HCT116 (cell line): Measurements from ENCODE around the gene TGDS. TPM values are rescaled to one million over a fixed set of nuclear protein-coding genes. Genes with fewer than 3 reads are reported as not detected.

Source experiments
- ATAC-seq: fragments of 200-7000 bp; cut with Tn5 transposase; 2 replicates; pipeline ENCODE4 v1.9.1; 2020; ENCODE audit warnings: mild to moderate bottlenecking, moderate library complexity
- BruUV-seq: library from RNA; stranded (reverse); fragments of 400-500 nt; replicated peaks from 2 replicates; lab custom pipeline; 2021; lab: Mats Ljungman, UMichigan
- CTCF ChIA-PET: fragments of 300-600 bp; sonication (Branson Sonifier 250); formaldehyde crosslinking; loops from one replicate; lab custom pipeline; 2021; ENCODE audit warnings: antibody characterized with exemption; lab: Charles Lee
- POLR2A ChIA-PET: fragments of 300-600, 350-600 bp; sonication (Branson Sonifier 250); formaldehyde crosslinking; loops from one replicate; lab custom pipeline; 2021; ENCODE audit warnings: antibody characterized with exemption; lab: Charles Lee
- RAD21 ChIA-PET, 2 experiments: fragments of 300-600 bp; sonication (Branson Sonifier 250); formaldehyde crosslinking; loops; one replicate each; lab custom pipeline; 2023; ENCODE audit warnings: low total read pairs in 2 of 2; ENCODE audit not compliant: uncharacterized antibody in 2 of 2, unreplicated experiment in 2 of 2, low non-redundant PET in 1 of 2; lab: Charles Lee
- DNase-seq: peaks from one replicate; pipeline ENCODE4 v3.0.0-alpha.2; 2010; ENCODE audit warnings: low read depth, low spot score
- H2AFZ ChIP-seq: fragments of 200-600 bp; shearing (Covaris generic), sonication (generic); 2 replicates; pipeline ENCODE4 v1.6.1; 2017; ENCODE audit warnings: low read depth, mixed run types, mixed read lengths, antibody characterized with exemption, low read length; ENCODE audit not compliant: poor library complexity, severe bottlenecking
- H3K27ac ChIP-seq: 2 replicates; pipeline ENCODE4 v1.5.1; 2012; ENCODE audit warnings: low read depth, low read length
- H3K27me3 ChIP-seq: fragments of 200-600 bp; sonication (generic); 2 replicates; pipeline ENCODE4 v1.6.1; 2016; ENCODE audit warnings: mixed run types, low read length, mixed read lengths; ENCODE audit not compliant: insufficient read depth
- H3K36me3 ChIP-seq, 2 experiments: fragments of 200-500 bp in 1 of 2; fragments of 200-600 bp in 1 of 2; sonication (Bioruptor generic) in 1 of 2; sonication (generic) in 1 of 2; 2 replicates each; pipeline versions ENCODE4 v1.5.1 to v1.6.1; 2014 to 2016; ENCODE audit warnings: low read length in 2 of 2, inconsistent platforms in 1 of 2, mixed read lengths in 1 of 2, mixed run types in 1 of 2; ENCODE audit not compliant: insufficient read depth in 2 of 2, control insufficient read depth in 1 of 2
- H3K4me1 ChIP-seq, 2 experiments: fragments of 200-600 bp in 1 of 2; sonication (generic) in 1 of 2; 2 replicates each; pipeline versions ENCODE4 v1.5.1 to v1.6.1; 2012 to 2017; ENCODE audit warnings: low read length in 2 of 2, inconsistent platforms in 1 of 2, mild to moderate bottlenecking in 1 of 2, mixed read lengths in 1 of 2, mixed run types in 1 of 2, moderate library complexity in 1 of 2; ENCODE audit not compliant: insufficient read depth in 2 of 2, control insufficient read depth in 1 of 2
- H3K4me2 ChIP-seq: fragments of 200-600 bp; sonication (generic); 2 replicates; pipeline ENCODE4 v1.6.1; 2017; ENCODE audit warnings: mixed run types, low read length, mixed read lengths
- H3K4me3 ChIP-seq, 2 experiments: fragments of 200-600 bp in 1 of 2; sonication (generic) in 1 of 2; replicated peaks in 1 of 2; 2 replicates each; pipeline ENCODE4 v1.5.1; 2011 to 2016; ENCODE audit warnings: low read length in 2 of 2, control low read depth in 1 of 2, low read depth in 1 of 2, mild to moderate bottlenecking in 1 of 2, mixed read lengths in 1 of 2, mixed run types in 1 of 2
- H3K79me2 ChIP-seq: fragments of 200-600 bp; sonication (generic); 2 replicates; pipeline ENCODE4 v1.6.1; 2017; ENCODE audit warnings: mild to moderate bottlenecking, mixed run types, low read length, moderate library complexity, mixed read lengths; ENCODE audit not compliant: insufficient read depth
- H3K9ac ChIP-seq: fragments of 200-600 bp; sonication (generic); 2 replicates; pipeline ENCODE4 v1.6.1; 2016; ENCODE audit warnings: low read length, mixed read lengths
- H3K9me2 ChIP-seq: fragments of 200-600 bp; sonication (generic), shearing (Covaris generic); 2 replicates; pipeline ENCODE4 v1.6.1; 2017; ENCODE audit warnings: mixed run types, mild to moderate bottlenecking, moderate library complexity; ENCODE audit not compliant: insufficient read depth
- H3K9me3 ChIP-seq, 2 experiments: fragments of 200-500 bp in 1 of 2; fragments of 200-600 bp in 1 of 2; sonication (Bioruptor generic) in 1 of 2; sonication (generic) in 1 of 2; 2 replicates each; pipeline ENCODE4 v1.6.1; 2014 to 2017; ENCODE audit warnings: low read length in 2 of 2, mixed read lengths in 2 of 2, inconsistent platforms in 1 of 2, low read depth in 1 of 2, mild to moderate bottlenecking in 1 of 2, mixed run types in 1 of 2, moderate library complexity in 1 of 2; ENCODE audit not compliant: control insufficient read depth in 1 of 2, insufficient read depth in 1 of 2
- H4K20me1 ChIP-seq: fragments of 200-600 bp; sonication (generic), shearing (Covaris generic); 2 replicates; pipeline ENCODE4 v1.6.1; 2017; ENCODE audit warnings: mixed run types, mild to moderate bottlenecking, moderate library complexity; ENCODE audit not compliant: insufficient read depth
- CBX3 ChIP-seq: IDR thresholded peaks from 2 replicates; pipeline ENCODE4 v1.6.1; 2012; ENCODE audit warnings: low read depth
- CEBPB ChIP-seq: IDR thresholded peaks from 2 replicates; pipeline ENCODE4 v1.6.1; 2012; ENCODE audit warnings: low read depth
- EZH2 ChIP-seq: fragments of 200-600 bp; sonication (generic); IDR thresholded peaks from 2 replicates; pipeline ENCODE4 v1.6.1; 2017; ENCODE audit warnings: antibody characterized with exemption, mixed run types
- EZH2phosphoT487 ChIP-seq: fragments of 200-600 bp; IDR thresholded peaks from 2 replicates; pipeline ENCODE4 v1.6.1; 2018; ENCODE audit warnings: antibody characterized with exemption, borderline replicate concordance
- POLR2A ChIP-seq: IDR thresholded peaks from 2 replicates; pipeline ENCODE4 v1.7.0; 2011; ENCODE audit warnings: borderline replicate concordance; ENCODE audit not compliant: insufficient read depth, insufficient read length; ENCODE audit errors: extremely low read depth
- RAD21 ChIP-seq: IDR thresholded peaks from 2 replicates; pipeline ENCODE4 v1.6.1; 2012; ENCODE audit warnings: low read depth, mild to moderate bottlenecking
- SIN3A ChIP-seq: IDR thresholded peaks from 2 replicates; pipeline ENCODE4 v1.6.1; 2012; ENCODE audit warnings: low read depth
- TCF7L2 ChIP-seq: IDR thresholded peaks from 2 replicates; pipeline ENCODE4 v1.7.0; 2011; ENCODE audit warnings: borderline replicate concordance, inconsistent platforms; ENCODE audit not compliant: insufficient read depth, insufficient read length; ENCODE audit errors: extremely low read depth
- YY1 ChIP-seq: IDR thresholded peaks from 2 replicates; pipeline ENCODE4 v1.6.1; 2011; ENCODE audit warnings: low read length, low read depth, moderate library complexity, mild to moderate bottlenecking; ENCODE audit not compliant: insufficient replicate concordance; ENCODE audit errors: extremely low read depth
- ZFX ChIP-seq: fragments of 450-650 bp; IDR thresholded peaks from 2 replicates; pipeline ENCODE4 v1.6.1; 2017
- ZNF274 ChIP-seq: fragments of 200-500 bp; sonication (Bioruptor generic); IDR thresholded peaks from 2 replicates; pipeline ENCODE4 v1.6.1; 2014; ENCODE audit warnings: mild to moderate bottlenecking, low read depth, low read length, inconsistent platforms
- intact Hi-C: fragments of 100-400 bp; cut with micrococcal nuclease; formaldehyde crosslinking; loops from 2 replicates; pipeline ENCODE4 v1.10.0; 2022
- total RNA-seq: library from RNA; stranded (reverse); gene quantifications from one replicate; pipeline ENCODE4 v1.2.1, GENCODE V29; 2021; ENCODE audit not compliant: unreplicated experiment
- TF ChIP-seq, protein P1 (sequence below): IDR thresholded peaks from 2 replicates; pipeline ENCODE4 v1.6.1; 2012
- TF ChIP-seq, protein P2 (sequence below): IDR thresholded peaks from 2 replicates; pipeline ENCODE4 v1.6.1; 2012

Gene TGDS
- total RNA-seq, 1 experiment from 2014 or later: 16.9 TPM

DNA sequence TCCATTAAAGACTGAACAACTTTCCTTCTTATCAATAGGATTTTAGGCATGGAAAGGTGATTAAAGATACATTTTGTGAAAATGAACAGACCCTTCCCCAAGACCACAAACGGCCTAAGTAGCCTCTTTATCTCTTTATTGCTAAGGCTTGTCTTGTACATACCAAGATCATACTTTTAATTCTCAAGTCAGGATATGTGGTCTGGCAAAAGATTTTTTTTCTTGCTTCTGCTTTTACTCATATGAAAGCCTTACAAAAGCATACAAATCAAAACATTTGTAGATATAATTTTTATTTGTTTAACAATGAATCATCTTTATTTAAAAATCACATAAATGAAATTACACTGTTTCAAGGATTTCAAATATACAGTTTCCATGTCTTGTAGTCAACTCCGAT lies 35.8 kb downstream of the TGDS start:
- Histone ChIP-seq H3K79me2 (no peaks in the 10 kb centered on the region), H2AFZ (no peak overlapping the region), H3K27ac (no peak overlapping the region), H4K20me1 (no peaks in the 10 kb centered on the region), H3K9me2 (no peaks in the 10 kb centered on the region), H3K36me3 (no peaks in the 10 kb centered on the region), H3K27me3 (no peaks in the 10 kb centered on the region), H3K9ac (no peak overlapping the region), H3K9me3 (no peaks in the 10 kb centered on the region), H3K4me2 (no peak overlapping the region), H3K4me1 (no peaks in the 10 kb centered on the region), H3K4me3 (no peak overlapping the region)
- no peak for DNase-seq
- RAD21 ChIA-PET: no interaction called here
- TF ChIP-seq, protein P1, sequence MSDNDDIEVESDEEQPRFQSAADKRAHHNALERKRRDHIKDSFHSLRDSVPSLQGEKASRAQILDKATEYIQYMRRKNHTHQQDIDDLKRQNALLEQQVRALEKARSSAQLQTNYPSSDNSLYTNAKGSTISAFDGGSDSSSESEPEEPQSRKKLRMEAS: no peak
- TF ChIP-seq POLR2A: no peak
- no peak for TF ChIP-seq EZH2
- TF ChIP-seq, protein P2, sequence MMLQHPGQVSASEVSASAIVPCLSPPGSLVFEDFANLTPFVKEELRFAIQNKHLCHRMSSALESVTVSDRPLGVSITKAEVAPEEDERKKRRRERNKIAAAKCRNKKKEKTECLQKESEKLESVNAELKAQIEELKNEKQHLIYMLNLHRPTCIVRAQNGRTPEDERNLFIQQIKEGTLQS: no peak
- TF ChIP-seq ZFX: no peak
- no peak for TF ChIP-seq EZH2phosphoT487
- no peak for TF ChIP-seq CBX3
- TF ChIP-seq RAD21: no peak
- no peak for TF ChIP-seq TCF7L2
- no peak for TF ChIP-seq YY1
- TF ChIP-seq ZNF274: no peak
- no peak for ATAC-seq
- BruUV-seq: no TSS peak
- POLR2A ChIA-PET: no interaction called here
- CTCF ChIA-PET: no interaction called here
- intact Hi-C loops: loop anchor here (2.0 kb wide), 1 partner anchor 15 kb away; no protein-coding TSS in a partner anchor

DNA sequence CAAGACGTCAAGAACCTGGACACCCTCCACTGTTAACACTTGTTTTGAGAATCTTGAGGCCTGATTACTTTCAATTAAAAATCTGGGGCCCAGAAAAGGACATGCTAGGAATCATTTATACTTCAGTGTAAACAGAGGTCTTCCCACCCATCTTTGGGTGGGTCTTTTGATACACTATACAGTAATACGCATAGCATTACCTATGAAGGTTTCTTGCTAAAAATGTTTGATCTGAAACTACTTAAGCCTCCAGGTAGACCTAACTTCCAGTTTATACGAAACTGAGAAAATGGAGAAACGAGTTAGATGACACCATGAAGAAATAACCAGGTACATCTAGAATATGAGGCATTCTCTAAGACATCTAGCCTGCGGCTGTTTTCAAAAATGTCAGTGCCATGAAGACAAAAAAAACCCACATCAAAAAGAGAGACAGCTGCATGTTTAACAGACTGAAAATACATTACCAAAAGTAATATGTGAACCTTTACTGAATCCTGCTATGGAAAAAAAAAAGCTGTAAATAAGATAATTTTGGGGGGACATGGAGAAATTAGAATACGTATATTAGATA lies 36.6 kb downstream of the TGDS start:
- Histone ChIP-seq H3K4me1 (no peaks in the 10 kb centered on the region), H3K4me3 (no peak overlapping the region), H3K79me2 (no peaks in the 10 kb centered on the region), H3K9me2 (no peaks in the 10 kb centered on the region), H3K36me3 (no peaks in the 10 kb centered on the region), H4K20me1 (no peaks in the 10 kb centered on the region), H3K4me2 (no peak overlapping the region), H3K9me3 (no peaks in the 10 kb centered on the region), H3K27ac (no peak overlapping the region), H3K27me3 (no peaks in the 10 kb centered on the region), H2AFZ (no peak overlapping the region), H3K9ac (no peak overlapping the region)
- no TSS peak for BruUV-seq
- CTCF ChIA-PET: no interaction called here
- ATAC-seq (no peak), DNase-seq (no peak)
- RAD21 ChIA-PET: no interaction called here
- POLR2A ChIA-PET: no interaction called here
- no peak for TF ChIP-seq SIN3A
- no peak for TF ChIP-seq CEBPB
- no peak for TF ChIP-seq EZH2
- intact Hi-C loops: no loop called here
